Keratinocyte (primary cell): ENCODE results near the gene BCAR3. TPM values are rescaled to one million over a fixed set of nuclear protein-coding genes. Genes with fewer than 3 reads are reported as not detected.

Experiments used
- DNase-seq: peaks from one replicate; pipeline ENCODE4 v3.0.0-alpha.2; 2011; ENCODE audit warnings: low read depth, missing footprints, low spot score
- FAIRE-seq: peaks from 2 replicates; lab custom pipeline; 2011; peaks lifted over from hg19 to GRCh38; lab: Jason Lieb, UNC
- H2AFZ ChIP-seq: 2 replicates; pipeline ENCODE4 v1.6.0; 2012; ENCODE audit warnings: low read length, control low read depth, inconsistent platforms; ENCODE audit not compliant: control insufficient read depth
- H3K27ac ChIP-seq: 2 replicates; pipeline ENCODE4 v1.5.1; 2011; ENCODE audit warnings: low read length; ENCODE audit not compliant: control insufficient read depth, insufficient read depth
- H3K27me3 ChIP-seq: 3 replicates; pipeline ENCODE4 v1.6.0; 2011; ENCODE audit warnings: low read length; ENCODE audit not compliant: control insufficient read depth, insufficient read depth; ENCODE audit errors: extremely low read depth
- H3K36me3 ChIP-seq, 2 experiments: 2 replicates in 1 of 2; 3 replicates in 1 of 2; pipeline ENCODE4 v1.5.1; 2011; ENCODE audit warnings: low read length in 2 of 2, mild to moderate bottlenecking in 1 of 2; ENCODE audit not compliant: control insufficient read depth in 2 of 2, insufficient read depth in 2 of 2; ENCODE audit errors: extremely low read depth in 1 of 2
- H3K4me1 ChIP-seq: 3 replicates; pipeline ENCODE4 v1.5.1; 2011; ENCODE audit warnings: low read length; ENCODE audit not compliant: control insufficient read depth, insufficient read depth; ENCODE audit errors: extremely low read depth
- H3K4me2 ChIP-seq: 3 replicates; pipeline ENCODE4 v1.6.0; 2011; ENCODE audit warnings: low read depth, low read length; ENCODE audit not compliant: control insufficient read depth, insufficient read depth; ENCODE audit errors: extremely low read depth
- H3K4me3 ChIP-seq, 3 experiments: fragments of 200-600 bp in 1 of 3; sonication (generic) in 1 of 3; 2 replicates in 2 of 3; 3 replicates in 1 of 3; pipeline ENCODE4 v1.5.1; 2011 to 2016; ENCODE audit warnings: low read length in 3 of 3, mild to moderate bottlenecking in 3 of 3, control low read depth in 2 of 3, inconsistent platforms in 1 of 3, low read depth in 1 of 3, mixed read lengths in 1 of 3, mixed run types in 1 of 3, moderate library complexity in 1 of 3; ENCODE audit not compliant: control insufficient read depth in 2 of 3, insufficient read depth in 2 of 3; ENCODE audit errors: extremely low read depth in 1 of 3
- H3K79me2 ChIP-seq: 2 replicates; pipeline ENCODE4 v1.6.0; 2012; ENCODE audit warnings: low read length; ENCODE audit not compliant: control insufficient read depth, insufficient read depth
- H3K9ac ChIP-seq: 3 replicates; pipeline ENCODE4 v1.6.0; 2011; ENCODE audit warnings: low read length; ENCODE audit not compliant: control insufficient read depth, insufficient read depth; ENCODE audit errors: extremely low read depth
- H3K9me1 ChIP-seq: 3 replicates; pipeline ENCODE4 v1.6.0; 2011; ENCODE audit warnings: low read length; ENCODE audit not compliant: control insufficient read depth, insufficient read depth; ENCODE audit errors: extremely low read depth
- H3K9me3 ChIP-seq: 2 replicates; pipeline ENCODE4 v1.5.1; 2012; ENCODE audit warnings: low read depth, low read length; ENCODE audit not compliant: control insufficient read depth
- H4K20me1 ChIP-seq: 3 replicates; pipeline ENCODE4 v1.6.0; 2011; ENCODE audit warnings: low read length; ENCODE audit not compliant: control insufficient read depth, insufficient read depth; ENCODE audit errors: extremely low read depth
- EZH2 ChIP-seq: IDR thresholded peaks from one replicate; pipeline ENCODE4 v1.6.1; 2012; ENCODE audit warnings: inconsistent platforms, mild to moderate bottlenecking, low read length, moderate library complexity
- dilution Hi-C: fragments of 300-500 bp; cut with MboI; formaldehyde crosslinking; loops from one replicate; pipeline ENCODE4 v1.7.0; 2020; ENCODE audit warnings: low sequenced_read_pairs; ENCODE audit not compliant: extremely low pct_ligation_motif_present
- polyA plus RNA-seq, 5 experiments: library from polyadenylated mRNA; depleted of rRNA in 3 of 5; stranded (reverse) in 3 of 5; stranded (forward) in 1 of 5; unstranded in 1 of 5; fragments of >200 nt; gene quantifications; 1 replicate in 1 of 5; 2 replicates in 3 of 5; 3 replicates in 1 of 5; pipeline versions ENCODE4 v1.2.1 to v1.2.3, GENCODE V29; 2011 to 2012; ENCODE audit warnings: missing spikeins in 2 of 5, low read depth in 1 of 5, low replicate concordance in 1 of 5
- TF ChIP-seq, protein P1 (sequence below), 3 experiments: IDR thresholded peaks in 1 of 3; conservative IDR thresholded peaks in 1 of 3; optimal IDR thresholded peaks in 1 of 3; 2 replicates in 2 of 3; 3 replicates in 1 of 3; pipeline versions ENCODE3 to v1.5.1; 2011; ENCODE audit warnings: low read length in 3 of 3, mild to moderate bottlenecking in 3 of 3, moderate library complexity in 2 of 3, control low read depth in 1 of 3, inconsistent platforms in 1 of 3; ENCODE audit not compliant: insufficient read depth in 2 of 3; ENCODE audit errors: extremely low read depth in 1 of 3

BCAR3 gene
- polyA plus RNA-seq, 1 donor (not counting 4 experiments of a cell fraction or from before 2014, with no cell fraction given), result 77.2 TPM

DNA sequence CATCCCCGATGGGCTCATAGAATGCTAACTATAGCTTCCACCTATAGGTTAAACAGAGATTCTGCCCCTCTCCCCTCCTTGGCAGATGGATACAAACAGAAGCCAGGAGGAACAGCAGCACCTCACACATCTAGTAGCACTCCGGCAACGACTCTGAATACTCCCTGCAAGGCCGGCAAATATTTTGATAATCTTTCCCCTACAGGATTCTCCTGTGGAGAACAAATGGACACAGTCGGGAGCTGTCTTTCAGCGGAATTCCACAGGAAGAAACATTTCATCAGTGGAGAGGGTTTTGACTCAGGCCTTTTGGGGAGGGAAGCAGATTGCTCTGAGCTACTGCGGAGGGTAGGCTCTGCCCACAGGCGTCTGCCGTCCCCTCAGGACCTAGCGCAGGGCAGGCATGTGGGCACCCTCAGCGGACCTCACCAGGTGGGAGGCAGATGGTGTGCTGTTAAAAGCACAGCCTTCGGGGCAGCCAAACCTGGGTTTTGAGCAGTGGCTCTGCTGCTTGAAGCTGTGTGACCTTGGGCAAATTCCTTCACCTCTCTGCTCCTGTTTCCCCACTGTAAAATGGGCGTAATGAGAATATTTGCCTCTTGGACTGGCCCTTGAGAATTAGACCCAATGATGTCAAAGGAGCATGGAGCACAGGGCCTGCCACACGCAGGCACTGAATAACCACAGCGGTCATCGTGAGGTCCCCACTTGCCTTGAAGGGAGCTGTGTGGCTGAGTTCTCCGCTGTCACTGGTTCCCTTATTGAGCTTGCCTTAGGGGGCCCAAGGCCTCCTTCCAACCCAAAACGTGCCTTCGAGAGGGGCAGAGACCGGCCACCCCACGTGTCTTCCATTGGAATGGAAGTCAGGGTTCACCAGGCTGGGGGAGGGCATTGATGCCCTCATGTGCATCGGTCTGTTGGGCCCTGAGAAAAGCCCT is 19.2 kb upstream of the BCAR3 start:
- H3K36me3 ChIP-seq, result no peaks in the 10 kb centered on the region
- DNase-seq (no peak), FAIRE-seq (peak; percentile 69)
- peak overlapping the region; percentile 99 for H3K27ac ChIP-seq
- no peak overlapping the region for H3K4me3 ChIP-seq
- H3K27me3 ChIP-seq, result no peaks in the 10 kb centered on the region
- TF ChIP-seq, protein P1, sequence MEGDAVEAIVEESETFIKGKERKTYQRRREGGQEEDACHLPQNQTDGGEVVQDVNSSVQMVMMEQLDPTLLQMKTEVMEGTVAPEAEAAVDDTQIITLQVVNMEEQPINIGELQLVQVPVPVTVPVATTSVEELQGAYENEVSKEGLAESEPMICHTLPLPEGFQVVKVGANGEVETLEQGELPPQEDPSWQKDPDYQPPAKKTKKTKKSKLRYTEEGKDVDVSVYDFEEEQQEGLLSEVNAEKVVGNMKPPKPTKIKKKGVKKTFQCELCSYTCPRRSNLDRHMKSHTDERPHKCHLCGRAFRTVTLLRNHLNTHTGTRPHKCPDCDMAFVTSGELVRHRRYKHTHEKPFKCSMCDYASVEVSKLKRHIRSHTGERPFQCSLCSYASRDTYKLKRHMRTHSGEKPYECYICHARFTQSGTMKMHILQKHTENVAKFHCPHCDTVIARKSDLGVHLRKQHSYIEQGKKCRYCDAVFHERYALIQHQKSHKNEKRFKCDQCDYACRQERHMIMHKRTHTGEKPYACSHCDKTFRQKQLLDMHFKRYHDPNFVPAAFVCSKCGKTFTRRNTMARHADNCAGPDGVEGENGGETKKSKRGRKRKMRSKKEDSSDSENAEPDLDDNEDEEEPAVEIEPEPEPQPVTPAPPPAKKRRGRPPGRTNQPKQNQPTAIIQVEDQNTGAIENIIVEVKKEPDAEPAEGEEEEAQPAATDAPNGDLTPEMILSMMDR (optimal IDR thresholded peaks at IDR 0.05 in 1 of 3, IDR thresholded peaks at IDR 0.05 in 1 of 3, conservative IDR thresholded peaks at IDR 0.05 in 1 of 3; ENCODE audit: extremely low read depth in 1 of 3, insufficient read depth in 2 of 3, low read length in 3 of 3), result no peak
- no peak for TF ChIP-seq EZH2
- no peaks in the 10 kb centered on the region for H3K9me3 ChIP-seq
- peak overlapping the region; percentile 74 for H3K9ac ChIP-seq
- H4K20me1 ChIP-seq, result no peaks in the 10 kb centered on the region
- H3K4me1 ChIP-seq, result peaks cover 68% of the 10 kb centered on the region
- H3K4me2 ChIP-seq, result peak overlapping the region; percentile 9
- H3K9me1 ChIP-seq, result no peaks in the 10 kb centered on the region
- no peak overlapping the region for H2AFZ ChIP-seq
- no peaks in the 10 kb centered on the region for H3K79me2 ChIP-seq
- dilution Hi-C loops, result no loop called here

DNA sequence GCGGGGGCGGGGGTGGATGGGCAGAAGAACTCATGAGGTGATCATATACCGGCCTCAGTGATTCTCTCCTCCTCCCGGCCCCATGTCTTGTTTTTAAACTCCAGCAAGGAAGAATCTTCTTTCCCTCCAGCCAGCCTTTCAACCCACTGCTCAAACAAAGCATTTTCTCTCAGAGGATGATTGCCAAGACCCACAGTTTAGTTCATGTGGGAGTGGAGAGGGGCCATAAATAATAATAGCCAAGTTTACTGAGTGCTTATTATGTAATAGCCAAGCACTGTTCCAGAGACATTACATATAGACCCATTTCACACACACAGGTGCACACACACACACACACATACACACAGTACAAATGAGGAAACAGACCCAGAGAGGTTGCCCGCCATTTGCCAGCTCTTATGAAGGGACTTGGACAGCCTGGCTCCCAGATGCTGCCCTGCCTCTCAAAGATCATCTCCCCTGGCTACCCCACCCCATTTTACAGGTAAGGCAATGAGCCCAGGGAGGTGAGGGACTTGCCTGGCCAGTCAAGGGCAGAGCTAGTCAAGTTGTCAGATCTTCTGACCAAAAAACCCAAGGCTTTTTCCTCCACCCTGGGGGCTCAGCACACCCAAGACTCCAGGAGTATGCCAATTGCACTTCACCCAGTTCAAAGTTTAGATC is 18.0 kb upstream of the BCAR3 start:
- DNase-seq (no peak), FAIRE-seq (peak; percentile 13)
- no peaks in the 10 kb centered on the region for H4K20me1 ChIP-seq
- H3K9me3 ChIP-seq, result no peaks in the 10 kb centered on the region
- no peaks in the 10 kb centered on the region for H3K27me3 ChIP-seq
- TF ChIP-seq, protein P1 (optimal IDR thresholded peaks at IDR 0.05 in 1 of 3, IDR thresholded peaks at IDR 0.05 in 1 of 3, conservative IDR thresholded peaks at IDR 0.05 in 1 of 3; ENCODE audit: extremely low read depth in 1 of 3, insufficient read depth in 2 of 3, low read length in 3 of 3), result no peak
- TF ChIP-seq EZH2, result no peak
- H3K9ac ChIP-seq, result peak overlapping the region; percentile 40
- no peak overlapping the region for H3K4me3 ChIP-seq
- dilution Hi-C loops, result no loop called here
- no peak overlapping the region for H2AFZ ChIP-seq
- H3K4me1 ChIP-seq, result peaks cover 72% of the 10 kb centered on the region
- no peaks in the 10 kb centered on the region for H3K9me1 ChIP-seq
- no peaks in the 10 kb centered on the region for H3K36me3 ChIP-seq
- H3K79me2 ChIP-seq, result no peaks in the 10 kb centered on the region
- H3K4me2 ChIP-seq, result no peak overlapping the region
- peak overlapping the region; percentile 68 for H3K27ac ChIP-seq
